NCI-H526 treated with DMSO at 0.1 percent for 48 hours (cell line): ENCODE results near the gene ZNF202.
A peak's percentile ranks its signal among the peaks of the same experiment; 100 is the strongest.
"Not testable (repeated sequence)": the region's sequence is repeated elsewhere in the genome, so short reads cannot be mapped to it uniquely, and the experiment has no call there.

Source experiments
- DNase-seq: peaks from one replicate; lab custom pipeline; 2025; lab: John Stamatoyannopoulos, UW

Gene ZNF202

GRCh38 chr11:123741159-123742030, at the start of gene ZNF202:
Gene ZNF202 (minus strand): TSS chr11:123741660. CDS start chr11:123730888, 10,772 bp downstream.
- DNase-seq, result peak; percentile 96

- DNase-seq, result no peak
Observed at GRCh38 chr11:123783536-123783935, 42.1 kb upstream of the ZNF202 start.

- no peak for DNase-seq
Observed at GRCh38 chr11:123778511-123778910, 37.1 kb upstream of the ZNF202 start.

- DNase-seq, result no peak
Observed at GRCh38 chr11:123775715-123776549, 34.5 kb upstream of the ZNF202 start.

- DNase-seq, result peak; percentile 79
Observed at GRCh38 chr11:123775289-123775688, 33.8 kb upstream of the ZNF202 start.

- no peak for DNase-seq
Observed at GRCh38 chr11:123773959-123774358, 32.5 kb upstream of the ZNF202 start.

- DNase-seq, result no peak
Observed at GRCh38 chr11:123773026-123773425, 31.6 kb upstream of the ZNF202 start.

- no peak for DNase-seq
Observed at GRCh38 chr11:123771664-123772063, 30.2 kb upstream of the ZNF202 start.

- no peak for DNase-seq
Observed at GRCh38 chr11:123770712-123771111, 29.3 kb upstream of the ZNF202 start.

- DNase-seq, result no peak
Observed at GRCh38 chr11:123765601-123766000, 24.1 kb upstream of the ZNF202 start.

- DNase-seq, result no peak
Observed at GRCh38 chr11:123762422-123762821, 21.0 kb upstream of the ZNF202 start.

GRCh38 chr11:123760894-123761293, 19.4 kb upstream of the ZNF202 start:
- no peak for DNase-seq

GRCh38 chr11:123757976-123758375, 16.5 kb upstream of the ZNF202 start:
- no peak for DNase-seq

- no peak for DNase-seq
Observed at GRCh38 chr11:123755813-123756212, 14.4 kb upstream of the ZNF202 start.

- DNase-seq, result no peak
Observed at GRCh38 chr11:123755344-123755743, 13.9 kb upstream of the ZNF202 start.

GRCh38 chr11:123754101-123754568, 12.7 kb upstream of the ZNF202 start, which contains the start of gene OR6X1:
Gene OR6X1 (minus strand): TSS chr11:123754518. CDS start chr11:123754518, 0 bp downstream.
- DNase-seq, result no peak

- no peak for DNase-seq
Observed at GRCh38 chr11:123753110-123753509, 11.7 kb upstream of the ZNF202 start.

GRCh38 chr11:123751781-123752180, 10.3 kb upstream of the ZNF202 start:
- no peak for DNase-seq

- not testable (repeated sequence) for DNase-seq
Observed at GRCh38 chr11:123748349-123748748, 6.9 kb upstream of the ZNF202 start.

- no peak for DNase-seq
Observed at GRCh38 chr11:123745764-123746451, 4.4 kb upstream of the ZNF202 start.

GRCh38 chr11:123742724-123743120, 1.3 kb upstream of the ZNF202 start:
- no peak for DNase-seq
